HG03103 (cell line): ENCODE results near the gene TAF8.
A peak's percentile ranks its signal among the peaks of the same experiment; 100 is the strongest.

ENCODE experiments used
- ATAC-seq: cut with Tn5 transposase; IDR thresholded peaks from one replicate; pipeline ENCODE4 v1.9.1; 2021; ENCODE audit warnings: low read depth; ENCODE audit not compliant: unreplicated experiment

The TAF8 gene

GRCh38 chr6:42120895-42121865 lies 70.9 kb downstream of the TAF8 start:
- ATAC-seq, result no peak

GRCh38 chr6:42123379-42124103 lies 73.2 kb downstream of the TAF8 start:
- no peak for ATAC-seq

GRCh38 chr6:42124223-42124836 lies 74.0 kb downstream of the TAF8 start:
- no peak for ATAC-seq

- ATAC-seq, result no peak
Measured at GRCh38 chr6:42125231-42125630, 74.9 kb downstream of the TAF8 start.

GRCh38 chr6:42125663-42126062 lies 75.3 kb downstream of the TAF8 start:
- ATAC-seq, result no peak

- ATAC-seq, result no peak
Measured at GRCh38 chr6:42128460-42129359, 78.4 kb downstream of the TAF8 start.

- no peak for ATAC-seq
Measured at GRCh38 chr6:42129360-42129676, 79.0 kb downstream of the TAF8 start.

- no peak for ATAC-seq
Measured at GRCh38 chr6:42131531-42131930, 81.2 kb downstream of the TAF8 start.

- ATAC-seq, result no peak
Measured at GRCh38 chr6:42133926-42134325, 83.6 kb downstream of the TAF8 start.

GRCh38 chr6:42135161-42135560 lies 84.8 kb downstream of the TAF8 start:
- ATAC-seq, result no peak

- ATAC-seq, result no peak
Measured at GRCh38 chr6:42135722-42136121, 85.4 kb downstream of the TAF8 start.

GRCh38 chr6:42136508-42137193 lies 86.3 kb downstream of the TAF8 start:
- peak; percentile 49 for ATAC-seq
